Ishikawa (cell line): ENCODE data around the gene MYO5B.

Experiments used
- CEBPB ChIP-seq: IDR thresholded peaks from 2 replicates; pipeline ENCODE4 v1.6.1; 2012
- EGR1 ChIP-seq: IDR thresholded peaks from 2 replicates; pipeline ENCODE4 v1.6.1; 2012
- EP300 ChIP-seq: IDR thresholded peaks from 2 replicates; pipeline ENCODE4 v1.6.1; 2012; ENCODE audit warnings: borderline replicate concordance
- FOXM1 ChIP-seq: IDR thresholded peaks from 2 replicates; pipeline ENCODE4 v1.6.1; 2012; ENCODE audit warnings: low read depth, borderline replicate concordance
- NFIC ChIP-seq: IDR thresholded peaks from 2 replicates; pipeline ENCODE4 v1.6.1; 2012
- RAD21 ChIP-seq: IDR thresholded peaks from 2 replicates; pipeline ENCODE4 v1.6.1; 2012; ENCODE audit warnings: low read depth
- TAF1 ChIP-seq: IDR thresholded peaks from 2 replicates; pipeline ENCODE4 v1.6.1; 2012; ENCODE audit warnings: low read depth, mild to moderate bottlenecking
- YY1 ChIP-seq: IDR thresholded peaks from 2 replicates; pipeline ENCODE4 v1.6.1; 2012; ENCODE audit warnings: low read depth
- TF ChIP-seq, protein P1 (sequence below): IDR thresholded peaks from 2 replicates; pipeline ENCODE4 v1.6.1; 2012; ENCODE audit warnings: low read depth, mild to moderate bottlenecking
- TF ChIP-seq, protein P2 (sequence below): IDR thresholded peaks from 2 replicates; pipeline ENCODE4 v1.6.1; 2012
- TF ChIP-seq, protein P3 (sequence below): IDR thresholded peaks from 2 replicates; pipeline ENCODE4 v1.6.1; 2012

DNA sequence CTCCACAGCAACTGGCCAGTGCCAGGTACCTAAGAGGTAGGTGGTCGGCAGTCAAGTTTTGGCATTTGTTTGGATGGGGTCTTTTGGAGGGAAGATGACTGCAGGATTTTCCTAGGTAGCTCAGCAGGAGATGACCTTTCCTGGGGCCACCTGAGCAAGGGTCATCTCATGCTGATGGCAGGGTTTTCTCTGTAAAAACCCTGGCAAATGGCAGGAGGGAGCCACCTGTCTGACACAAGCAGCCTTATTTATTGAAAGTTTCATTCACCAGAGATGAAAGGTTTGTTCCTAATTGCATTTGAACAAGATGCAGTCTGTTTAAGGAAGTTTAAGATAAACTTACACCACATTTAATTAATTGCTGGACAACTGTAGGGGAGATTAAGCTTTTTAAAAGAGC lies 350.0 kb downstream of the MYO5B start:
- TF ChIP-seq YY1: no peak
- no peak for TF ChIP-seq CEBPB
- TF ChIP-seq, protein P1, sequence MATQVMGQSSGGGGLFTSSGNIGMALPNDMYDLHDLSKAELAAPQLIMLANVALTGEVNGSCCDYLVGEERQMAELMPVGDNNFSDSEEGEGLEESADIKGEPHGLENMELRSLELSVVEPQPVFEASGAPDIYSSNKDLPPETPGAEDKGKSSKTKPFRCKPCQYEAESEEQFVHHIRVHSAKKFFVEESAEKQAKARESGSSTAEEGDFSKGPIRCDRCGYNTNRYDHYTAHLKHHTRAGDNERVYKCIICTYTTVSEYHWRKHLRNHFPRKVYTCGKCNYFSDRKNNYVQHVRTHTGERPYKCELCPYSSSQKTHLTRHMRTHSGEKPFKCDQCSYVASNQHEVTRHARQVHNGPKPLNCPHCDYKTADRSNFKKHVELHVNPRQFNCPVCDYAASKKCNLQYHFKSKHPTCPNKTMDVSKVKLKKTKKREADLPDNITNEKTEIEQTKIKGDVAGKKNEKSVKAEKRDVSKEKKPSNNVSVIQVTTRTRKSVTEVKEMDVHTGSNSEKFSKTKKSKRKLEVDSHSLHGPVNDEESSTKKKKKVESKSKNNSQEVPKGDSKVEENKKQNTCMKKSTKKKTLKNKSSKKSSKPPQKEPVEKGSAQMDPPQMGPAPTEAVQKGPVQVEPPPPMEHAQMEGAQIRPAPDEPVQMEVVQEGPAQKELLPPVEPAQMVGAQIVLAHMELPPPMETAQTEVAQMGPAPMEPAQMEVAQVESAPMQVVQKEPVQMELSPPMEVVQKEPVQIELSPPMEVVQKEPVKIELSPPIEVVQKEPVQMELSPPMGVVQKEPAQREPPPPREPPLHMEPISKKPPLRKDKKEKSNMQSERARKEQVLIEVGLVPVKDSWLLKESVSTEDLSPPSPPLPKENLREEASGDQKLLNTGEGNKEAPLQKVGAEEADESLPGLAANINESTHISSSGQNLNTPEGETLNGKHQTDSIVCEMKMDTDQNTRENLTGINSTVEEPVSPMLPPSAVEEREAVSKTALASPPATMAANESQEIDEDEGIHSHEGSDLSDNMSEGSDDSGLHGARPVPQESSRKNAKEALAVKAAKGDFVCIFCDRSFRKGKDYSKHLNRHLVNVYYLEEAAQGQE: no peak
- no peak for TF ChIP-seq RAD21
- no peak for TF ChIP-seq NFIC
- TF ChIP-seq, protein P2, sequence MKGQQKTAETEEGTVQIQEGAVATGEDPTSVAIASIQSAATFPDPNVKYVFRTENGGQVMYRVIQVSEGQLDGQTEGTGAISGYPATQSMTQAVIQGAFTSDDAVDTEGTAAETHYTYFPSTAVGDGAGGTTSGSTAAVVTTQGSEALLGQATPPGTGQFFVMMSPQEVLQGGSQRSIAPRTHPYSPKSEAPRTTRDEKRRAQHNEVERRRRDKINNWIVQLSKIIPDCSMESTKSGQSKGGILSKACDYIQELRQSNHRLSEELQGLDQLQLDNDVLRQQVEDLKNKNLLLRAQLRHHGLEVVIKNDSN: no peak
- no peak for TF ChIP-seq EGR1
- no peak for TF ChIP-seq TAF1
- no peak for TF ChIP-seq EP300
- TF ChIP-seq, protein P3, sequence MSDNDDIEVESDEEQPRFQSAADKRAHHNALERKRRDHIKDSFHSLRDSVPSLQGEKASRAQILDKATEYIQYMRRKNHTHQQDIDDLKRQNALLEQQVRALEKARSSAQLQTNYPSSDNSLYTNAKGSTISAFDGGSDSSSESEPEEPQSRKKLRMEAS: no peak
- TF ChIP-seq FOXM1: no peak
